B cell (primary cell): ENCODE data around the gene ZSWIM6. TPM values are rescaled to one million over a fixed set of nuclear protein-coding genes. Genes with fewer than 3 reads are reported as not detected.

Experiments used
- ATAC-seq: fragments of 200-7000 bp; cut with Tn5 transposase; one replicate; pipeline ENCODE4 v1.10.0; 2021; ENCODE audit warnings: low read depth, mild to moderate bottlenecking, moderate number of reproducible peaks, moderate library complexity
- CTCF ChIA-PET: fragments of 350-600 bp; sonication (Branson Sonifier 250); formaldehyde crosslinking; loops from one replicate; lab custom pipeline; 2021; ENCODE audit warnings: antibody characterized with exemption, inconsistent platforms; lab: Charles Lee
- POLR2A ChIA-PET: fragments of 350-600 bp; sonication (Branson Sonifier 250); formaldehyde crosslinking; loops from one replicate; lab custom pipeline; 2021; ENCODE audit warnings: antibody characterized with exemption; lab: Charles Lee
- DNase-seq: peaks from one replicate; pipeline ENCODE4 v3.0.0; 2013
- H2AFZ ChIP-seq: 2 replicates; pipeline ENCODE4 v1.6.1; 2012; ENCODE audit warnings: mild to moderate bottlenecking, low read depth, low read length; ENCODE audit not compliant: insufficient read depth, poor library complexity, severe bottlenecking
- H3K27ac ChIP-seq, 2 donors: 1 replicate in 1 of 2; 2 replicates in 1 of 2; pipeline ENCODE4 v1.5.1; 2012 to 2013; ENCODE audit warnings: low read length in 2 of 2, mild to moderate bottlenecking in 2 of 2, moderate library complexity in 1 of 2
- H3K27me3 ChIP-seq, 4 experiments: fragments of 200-600 bp in 1 of 4; sonication (generic) in 1 of 4; replicated peaks in 1 of 4; 1 replicate in 2 of 4; 2 replicates in 2 of 4; pipeline versions ENCODE4 v1.6.1 to v1.7.0; 2013 to 2016; ENCODE audit warnings: low read length in 3 of 4, mild to moderate bottlenecking in 2 of 4, mixed read lengths in 1 of 4, moderate library complexity in 1 of 4; ENCODE audit not compliant: insufficient read depth in 4 of 4, control insufficient read depth in 3 of 4; ENCODE audit errors: control extremely low read depth in 1 of 4
- H3K36me3 ChIP-seq, 2 experiments: replicated peaks in 1 of 2; 1 replicate in 1 of 2; 2 replicates in 1 of 2; pipeline versions ENCODE4 v1.6.1 to v1.7.1; 2013; ENCODE audit warnings: low read length in 1 of 2; ENCODE audit not compliant: insufficient read depth in 2 of 2, control insufficient read depth in 1 of 2; ENCODE audit errors: control extremely low read depth in 1 of 2, extremely low read depth in 1 of 2
- H3K4me1 ChIP-seq, 2 donors: fragments of 200-600 bp in 1 of 2; sonication (generic) in 1 of 2; 1 replicate in 1 of 2; 2 replicates in 1 of 2; pipeline versions ENCODE4 v1.5.1 to v1.6.1; 2013 to 2017; ENCODE audit warnings: low read length in 2 of 2; ENCODE audit not compliant: control insufficient read depth in 2 of 2, insufficient read depth in 2 of 2
- H3K4me2 ChIP-seq: replicated peaks from 2 replicates; pipeline ENCODE3; 2012; ENCODE audit warnings: mild to moderate bottlenecking, low read depth, low read length; ENCODE audit not compliant: poor library complexity, severe bottlenecking
- H3K4me3 ChIP-seq, 5 experiments: fragments of 200-600 bp in 1 of 5; sonication (generic) in 1 of 5; 1 replicate in 3 of 5; 2 replicates in 2 of 5; pipeline versions ENCODE4 v1.5.1 to v1.7.0; 2011 to 2016; ENCODE audit warnings: low read length in 4 of 5, mild to moderate bottlenecking in 4 of 5, low read depth in 2 of 5, control low read depth in 1 of 5, moderate library complexity in 1 of 5; ENCODE audit not compliant: insufficient read depth in 1 of 5; ENCODE audit errors: control extremely low read depth in 1 of 5, extremely low read depth in 1 of 5
- H3K79me2 ChIP-seq: fragments of 200-600 bp; sonication (generic); one replicate; pipeline ENCODE4 v1.6.0; 2016; ENCODE audit warnings: low read length; ENCODE audit not compliant: control insufficient read depth, insufficient read depth
- H3K9ac ChIP-seq: fragments of 200-600 bp; sonication (generic); 2 replicates; pipeline ENCODE4 v1.6.1; 2017; ENCODE audit warnings: mild to moderate bottlenecking, low read length, moderate library complexity
- H3K9me3 ChIP-seq, 3 donors: one replicate each; pipeline versions ENCODE4 v1.6.1 to v1.7.1; 2013; ENCODE audit warnings: low read length in 2 of 3; ENCODE audit not compliant: control insufficient read depth in 2 of 3, insufficient read depth in 1 of 3; ENCODE audit errors: control extremely low read depth in 1 of 3
- H4K20me1 ChIP-seq: 2 replicates; pipeline ENCODE4 v1.6.0; 2012; ENCODE audit warnings: mild to moderate bottlenecking, low read length; ENCODE audit not compliant: insufficient read depth, control insufficient read depth, poor library complexity, severe bottlenecking
- H3K27ac Mint-ChIP-seq: one replicate; pipeline ENCODE4 v1.8.0; 2021; ENCODE audit warnings: mixed read lengths
- H3K27me3 Mint-ChIP-seq: one replicate; pipeline ENCODE4 v1.8.0; 2021; ENCODE audit warnings: mixed read lengths
- H3K4me1 Mint-ChIP-seq: one replicate; pipeline ENCODE4 v1.8.0; 2021; ENCODE audit warnings: mixed read lengths
- H3K4me3 Mint-ChIP-seq: one replicate; pipeline ENCODE4 v1.8.0; 2021; ENCODE audit warnings: mixed read lengths
- H3K9me3 Mint-ChIP-seq: one replicate; pipeline ENCODE4 v1.8.0; 2022; ENCODE audit warnings: mixed read lengths; ENCODE audit not compliant: insufficient read depth
- CTCF ChIP-seq: fragments of 200-600 bp; IDR thresholded peaks from one replicate; pipeline ENCODE4 v1.8.0; 2022; ENCODE audit warnings: antibody characterized with exemption, mild to moderate bottlenecking
- EZH2 ChIP-seq: IDR thresholded peaks from 2 replicates; pipeline ENCODE4 v1.6.1; 2012; ENCODE audit warnings: borderline replicate concordance, low read depth, mild to moderate bottlenecking, moderate library complexity, low read length; ENCODE audit not compliant: insufficient read depth, poor library complexity, severe bottlenecking
- WGBS: methylation state at CpG from one replicate; pipeline ENCODE4 v1.1.5; 2013; ENCODE audit warnings: missing lambda C conversion rate; ENCODE audit not compliant: insufficient coverage; 5-methylcytosine and 5-hydroxymethylcytosine counted together
- intact Hi-C: fragments of 100-400 bp; cut with micrococcal nuclease; formaldehyde crosslinking; loops from one replicate; pipeline ENCODE4 v1.10.0; 2022
- polyA plus RNA-seq: library from polyadenylated mRNA; depleted of rRNA; stranded (reverse); fragments of >200 nt; gene quantifications from 2 replicates; pipeline ENCODE4 v1.2.3, GENCODE V29; 2012
- total RNA-seq, 2 donors: library from RNA; stranded (reverse); fragments of 120-200 nt in 1 of 2; gene quantifications; 1 replicate in 1 of 2; 2 replicates in 1 of 2; pipeline versions ENCODE4 v1.2.3 to v1.2.4, GENCODE V29; 2013 to 2022

Gene ZSWIM6
- total and polyA plus RNA-seq, 2 donors (not counting 1 experiment from before 2014, with no cell fraction given): 7.9 to 16.4 TPM

GRCh38 chr5:61398440-61398839, 66.4 kb downstream of the ZSWIM6 start:
- CTCF ChIA-PET: no interaction called here

GRCh38 chr5:61399679-61400078, 67.6 kb downstream of the ZSWIM6 start:
- DNase-seq: no peak
- Histone ChIP-seq H3K4me3 (no peak overlapping the region), H3K79me2 (peaks cover 67% of the 10 kb centered on the region), H3K9me3 (no peaks in the 10 kb centered on the region), H2AFZ (no peak overlapping the region), H3K4me1 (peaks cover 0 to 9% of the 10 kb centered on the region in 2 donors), H3K27me3 (no peaks in the 10 kb centered on the region), H3K9ac (no peak overlapping the region), H3K27ac (no peak overlapping the region), H4K20me1 (peaks cover 31% of the 10 kb centered on the region), H3K4me2 (no peak overlapping the region), H3K36me3 (no peaks in the 10 kb centered on the region)
- Mint-ChIP-seq H3K9me3 (no peaks in the 10 kb centered on the region), H3K4me1 (peaks cover 38% of the 10 kb centered on the region), H3K4me3 (no peak overlapping the region), H3K27ac (no peak overlapping the region), H3K27me3 (no peaks in the 10 kb centered on the region)
- TF ChIP-seq EZH2 (no peak), CTCF (no peak)
- ChIA-PET POLR2A (no interaction called here), CTCF (no interaction called here)
- intact Hi-C loops: no loop called here
- WGBS: 97% methylated on average over 4 of the region's 5 CpGs
- ATAC-seq: no peak

More at GRCh38 chr5:61398440-61398839, 66.4 kb downstream of the ZSWIM6 start:
- no peak overlapping the region for H3K27ac Mint-ChIP-seq
- DNase-seq (no peak), ATAC-seq (no peak)
- 100% methylated on average over 1 of the region's 4 CpGs for WGBS
- intact Hi-C loops: no loop called here
- no peak overlapping the region for H3K4me3 Mint-ChIP-seq
- Histone ChIP-seq H3K79me2 (peaks cover 67% of the 10 kb centered on the region), H3K9ac (no peak overlapping the region), H3K36me3 (no peaks in the 10 kb centered on the region), H2AFZ (no peak overlapping the region), H3K4me1 (peaks cover 0 to 9% of the 10 kb centered on the region in 2 donors), H3K4me2 (no peak overlapping the region), H3K9me3 (no peaks in the 10 kb centered on the region), H3K4me3 (no peak overlapping the region), H3K27me3 (no peaks in the 10 kb centered on the region), H3K27ac (no peak overlapping the region), H4K20me1 (peaks cover 37% of the 10 kb centered on the region)
- no peak for TF ChIP-seq EZH2
- no peak for TF ChIP-seq CTCF
- POLR2A ChIA-PET: no interaction called here
- peaks cover 35% of the 10 kb centered on the region for H3K4me1 Mint-ChIP-seq
- no peaks in the 10 kb centered on the region for H3K9me3 Mint-ChIP-seq
- H3K27me3 Mint-ChIP-seq: no peaks in the 10 kb centered on the region
